DND-41 (cell line): ENCODE data around the gene YIPF1.

ENCODE experiments used
- ATAC-seq: fragments of 200-7000 bp; cut with Tn5 transposase; 3 replicates; pipeline ENCODE4 v1.9.1; 2021; ENCODE audit warnings: low read depth; ENCODE audit not compliant: insufficient read depth
- DNase-seq: peaks from one replicate; pipeline ENCODE4 v3.0.0-alpha.2; 2020
- H2AFZ ChIP-seq: 2 replicates; pipeline ENCODE4 v1.6.0; 2012; ENCODE audit warnings: low read depth, low read length
- H3K27ac ChIP-seq: 2 replicates; pipeline ENCODE4 v1.5.1; 2012; ENCODE audit warnings: low read length, inconsistent platforms
- H3K27me3 ChIP-seq: fragments of 200-600 bp; sonication (generic); 2 replicates; pipeline ENCODE4 v1.6.0; 2012; ENCODE audit warnings: low read length, mild to moderate bottlenecking, inconsistent platforms; ENCODE audit not compliant: insufficient read depth, poor library complexity
- H3K36me3 ChIP-seq: 2 replicates; pipeline ENCODE4 v1.5.1; 2012; ENCODE audit warnings: low read length, inconsistent platforms; ENCODE audit not compliant: insufficient read depth
- H3K4me1 ChIP-seq: 2 replicates; pipeline ENCODE4 v1.5.1; 2012; ENCODE audit warnings: mild to moderate bottlenecking, low read length; ENCODE audit not compliant: insufficient read depth
- H3K4me2 ChIP-seq: 2 replicates; pipeline ENCODE4 v1.6.0; 2012; ENCODE audit warnings: mild to moderate bottlenecking, moderate library complexity, low read length, inconsistent platforms; ENCODE audit not compliant: insufficient read depth
- H3K4me3 ChIP-seq, 2 experiments: fragments of 200-600 bp in 1 of 2; shearing (Covaris generic) in 1 of 2; 2 replicates each; pipeline ENCODE4 v1.5.1; 2012 to 2016; ENCODE audit warnings: inconsistent platforms in 2 of 2, low read length in 2 of 2, mild to moderate bottlenecking in 2 of 2, low read depth in 1 of 2, moderate library complexity in 1 of 2
- H3K79me2 ChIP-seq: 2 replicates; pipeline ENCODE4 v1.6.0; 2012; ENCODE audit warnings: low read length, inconsistent platforms; ENCODE audit not compliant: insufficient read depth
- H3K9ac ChIP-seq: 2 replicates; pipeline ENCODE4 v1.6.0; 2012; ENCODE audit warnings: low read depth, mild to moderate bottlenecking, inconsistent platforms, low read length, moderate library complexity
- H3K9me3 ChIP-seq: 2 replicates; pipeline ENCODE4 v1.5.1; 2012; ENCODE audit warnings: low read length, moderate library complexity, mild to moderate bottlenecking, inconsistent platforms; ENCODE audit not compliant: insufficient read depth, severe bottlenecking
- H4K20me1 ChIP-seq: 2 replicates; pipeline ENCODE4 v1.6.0; 2012; ENCODE audit warnings: low read length; ENCODE audit not compliant: insufficient read depth
- EZH2 ChIP-seq: IDR thresholded peaks from 3 replicates; pipeline ENCODE4 v1.6.1; 2012; ENCODE audit warnings: borderline replicate concordance, low read depth, mild to moderate bottlenecking, moderate library complexity, low read length, inconsistent platforms; ENCODE audit not compliant: severe bottlenecking
- TF ChIP-seq, protein P1 (sequence below): IDR thresholded peaks from 2 replicates; pipeline ENCODE4 v1.5.1; 2012; ENCODE audit warnings: borderline replicate concordance, low read length, moderate library complexity, mild to moderate bottlenecking; ENCODE audit not compliant: poor library complexity, severe bottlenecking; ENCODE audit errors: extremely low read depth

YIPF1 gene

DNA sequence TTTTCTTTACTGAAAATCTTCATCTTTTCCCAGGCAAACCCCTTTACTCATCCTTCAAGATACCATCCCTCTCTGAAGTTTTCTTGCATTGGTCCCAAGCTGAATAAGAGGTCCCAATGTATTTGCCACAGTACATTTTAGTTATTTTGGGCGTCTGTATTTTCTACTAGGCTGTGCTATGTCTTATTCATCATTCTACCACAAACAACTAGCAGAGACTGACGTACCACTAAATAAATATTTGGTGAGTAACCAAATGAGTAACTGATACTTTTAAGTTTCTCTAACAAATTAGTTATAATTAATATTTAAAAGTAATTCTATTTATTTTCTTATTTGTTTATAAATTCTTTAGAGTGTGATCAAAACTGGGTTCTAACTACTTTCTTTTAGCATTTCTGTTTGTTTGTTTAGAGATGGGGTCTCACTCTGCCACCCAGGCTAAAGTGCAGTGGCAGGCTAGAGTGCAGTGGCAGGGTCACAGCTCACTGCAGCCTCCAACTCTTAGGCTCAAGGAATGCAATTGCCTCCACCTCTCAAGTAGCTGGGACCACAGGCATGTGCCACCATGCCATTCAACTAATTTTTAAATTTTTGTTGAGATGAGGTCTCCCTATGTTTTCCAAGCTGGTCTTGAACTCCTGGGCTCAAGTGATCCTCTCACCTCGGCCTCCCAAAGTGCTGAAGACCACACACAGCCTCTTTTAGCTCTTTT is 84.6 kb downstream of the YIPF1 start:
- peaks cover 3% of the 10 kb centered on the region; the same call in 1 of the 2 replicates for H4K20me1 ChIP-seq
- TF ChIP-seq EZH2: no peak
- TF ChIP-seq, protein P1, sequence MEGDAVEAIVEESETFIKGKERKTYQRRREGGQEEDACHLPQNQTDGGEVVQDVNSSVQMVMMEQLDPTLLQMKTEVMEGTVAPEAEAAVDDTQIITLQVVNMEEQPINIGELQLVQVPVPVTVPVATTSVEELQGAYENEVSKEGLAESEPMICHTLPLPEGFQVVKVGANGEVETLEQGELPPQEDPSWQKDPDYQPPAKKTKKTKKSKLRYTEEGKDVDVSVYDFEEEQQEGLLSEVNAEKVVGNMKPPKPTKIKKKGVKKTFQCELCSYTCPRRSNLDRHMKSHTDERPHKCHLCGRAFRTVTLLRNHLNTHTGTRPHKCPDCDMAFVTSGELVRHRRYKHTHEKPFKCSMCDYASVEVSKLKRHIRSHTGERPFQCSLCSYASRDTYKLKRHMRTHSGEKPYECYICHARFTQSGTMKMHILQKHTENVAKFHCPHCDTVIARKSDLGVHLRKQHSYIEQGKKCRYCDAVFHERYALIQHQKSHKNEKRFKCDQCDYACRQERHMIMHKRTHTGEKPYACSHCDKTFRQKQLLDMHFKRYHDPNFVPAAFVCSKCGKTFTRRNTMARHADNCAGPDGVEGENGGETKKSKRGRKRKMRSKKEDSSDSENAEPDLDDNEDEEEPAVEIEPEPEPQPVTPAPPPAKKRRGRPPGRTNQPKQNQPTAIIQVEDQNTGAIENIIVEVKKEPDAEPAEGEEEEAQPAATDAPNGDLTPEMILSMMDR: no peak
- ATAC-seq: no peak
- no peaks in the 10 kb centered on the region for H3K9me3 ChIP-seq
- H3K36me3 ChIP-seq: peaks cover 92% of the 10 kb centered on the region
- no peak for DNase-seq
- peaks cover 8% of the 10 kb centered on the region; the same call in 1 of the 2 replicates for H3K79me2 ChIP-seq
- no peaks in the 10 kb centered on the region for H3K4me1 ChIP-seq
- H3K27ac ChIP-seq: no peak overlapping the region
- H3K9ac ChIP-seq: no peak overlapping the region
- H3K27me3 ChIP-seq: no peaks in the 10 kb centered on the region
- H3K4me3 ChIP-seq: no peak overlapping the region
- no peak overlapping the region for H2AFZ ChIP-seq
- H3K4me2 ChIP-seq: no peak overlapping the region

DNA sequence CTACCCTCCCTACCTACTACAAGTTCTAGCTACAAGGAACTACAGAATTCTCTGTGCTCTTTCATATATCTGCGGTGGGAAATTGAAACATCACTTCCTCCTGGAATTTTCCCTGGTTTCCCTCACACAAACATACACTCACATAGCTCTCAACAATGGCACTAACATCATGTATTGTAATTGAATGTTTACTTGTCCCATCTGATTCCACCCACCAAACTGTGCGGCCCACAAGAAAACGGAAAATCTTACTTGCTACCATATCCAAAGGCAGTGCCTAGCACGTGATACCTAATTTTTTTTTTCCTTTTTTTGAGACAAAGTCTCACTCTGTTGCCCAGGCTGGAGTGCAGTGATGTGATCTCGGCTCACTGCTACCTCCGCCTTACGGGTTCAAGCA is 85.4 kb downstream of the YIPF1 start:
- peaks cover 4% of the 10 kb centered on the region; the same call in 1 of the 2 replicates for H3K79me2 ChIP-seq
- no peak overlapping the region for H3K9ac ChIP-seq
- H2AFZ ChIP-seq: no peak overlapping the region
- no peak overlapping the region for H3K27ac ChIP-seq
- TF ChIP-seq, protein P1: no peak
- no peak for TF ChIP-seq EZH2
- H3K9me3 ChIP-seq: no peaks in the 10 kb centered on the region
- no peak overlapping the region for H3K4me3 ChIP-seq
- H3K36me3 ChIP-seq: peaks cover 92% of the 10 kb centered on the region
- no peak for ATAC-seq
- no peaks in the 10 kb centered on the region for H3K4me1 ChIP-seq
- H3K27me3 ChIP-seq: no peaks in the 10 kb centered on the region
- H4K20me1 ChIP-seq: no peaks in the 10 kb centered on the region
- no peak overlapping the region for H3K4me2 ChIP-seq
- DNase-seq: no peak
